PC-3 (cell line): Measurements from ENCODE around the gene GSTT2. TPM values are rescaled to one million over a fixed set of nuclear protein-coding genes. Genes with fewer than 3 reads are reported as not detected.
"Not testable (repeated sequence)": the region's sequence is repeated elsewhere in the genome, so short reads cannot be mapped to it uniquely, and the experiment has no call there.

ENCODE experiments used
- ATAC-seq: fragments of 200-7000 bp; cut with Tn5 transposase; 2 replicates; pipeline ENCODE4 v1.9.1; 2020; ENCODE audit warnings: mild to moderate bottlenecking, moderate library complexity
- BruUV-seq: library from RNA; stranded (reverse); fragments of 400-500 nt; replicated peaks from 2 replicates; lab custom pipeline; 2021; lab: Mats Ljungman, UMichigan
- CTCF ChIA-PET: fragments of 300-600 bp; sonication (Branson Sonifier 250); formaldehyde crosslinking; loops from one replicate; lab custom pipeline; 2022; ENCODE audit warnings: antibody characterized with exemption; lab: Charles Lee
- POLR2A ChIA-PET: fragments of 300-600 bp; sonication (Branson Sonifier 250); formaldehyde crosslinking; loops from one replicate; lab custom pipeline; 2022; ENCODE audit warnings: antibody characterized with exemption; ENCODE audit not compliant: unreplicated experiment; lab: Charles Lee
- DNase-seq: peaks from one replicate; pipeline ENCODE4 v3.0.0-alpha.2; 2015
- H2AFZ ChIP-seq: fragments of 300-600 bp; sonication (generic); 2 replicates; pipeline ENCODE4 v1.6.0; 2016; ENCODE audit warnings: antibody characterized with exemption, low read length
- H3F3A ChIP-seq: fragments of 300-600 bp; sonication (generic); one replicate; pipeline ENCODE4 v1.6.0; 2017; ENCODE audit warnings: antibody characterized with exemption, low read length, control low read depth, mild to moderate bottlenecking; ENCODE audit not compliant: unreplicated experiment
- H3K27ac ChIP-seq: fragments of 300-600 bp; sonication (generic); 2 replicates; pipeline ENCODE4 v1.5.1; 2016; ENCODE audit warnings: mild to moderate bottlenecking, low read length
- H3K27me3 ChIP-seq: fragments of 300-600 bp; sonication (generic); 2 replicates; pipeline ENCODE4 v1.6.1; 2016; ENCODE audit warnings: low read length, mixed read lengths
- H3K36me3 ChIP-seq: fragments of 300-600 bp; sonication (generic); 2 replicates; pipeline ENCODE4 v1.6.1; 2016; ENCODE audit warnings: low read depth, mixed run types, low read length, mixed read lengths
- H3K4me1 ChIP-seq: fragments of 300-600 bp; sonication (generic); 2 replicates; pipeline ENCODE4 v1.5.1; 2016; ENCODE audit warnings: low read length; ENCODE audit not compliant: insufficient read depth
- H3K4me2 ChIP-seq: fragments of 300-600 bp; sonication (generic); 2 replicates; pipeline ENCODE4 v1.6.0; 2016; ENCODE audit warnings: low read length
- H3K4me3 ChIP-seq: fragments of 300-600 bp; sonication (generic); 2 replicates; pipeline ENCODE4 v1.5.1; 2016; ENCODE audit warnings: mild to moderate bottlenecking, low read length, mixed read lengths
- H3K79me2 ChIP-seq: fragments of 300-600 bp; sonication (generic); 2 replicates; pipeline ENCODE4 v1.6.1; 2017; ENCODE audit warnings: low read length, mixed read lengths
- H3K9ac ChIP-seq: fragments of 300-600 bp; sonication (generic); 2 replicates; pipeline ENCODE4 v1.6.0; 2016; ENCODE audit warnings: mild to moderate bottlenecking, low read length
- H3K9me2 ChIP-seq: fragments of 300-600 bp; sonication (generic); replicated peaks from 2 replicates; pipeline ENCODE4 v1.6.1; 2016; ENCODE audit warnings: mixed run types, low read length, mixed read lengths
- H3K9me3 ChIP-seq: fragments of 300-600 bp; sonication (generic); 2 replicates; pipeline ENCODE4 v1.6.1; 2016; ENCODE audit warnings: low read length, mixed read lengths
- H4K20me1 ChIP-seq: fragments of 300-600 bp; sonication (generic); 2 replicates; pipeline ENCODE4 v1.6.1; 2016; ENCODE audit warnings: low read length, mixed read lengths
- intact Hi-C: fragments of 100-400 bp; cut with micrococcal nuclease; formaldehyde crosslinking; loops from 2 replicates; pipeline ENCODE4 v1.9.0; 2023
- total RNA-seq: library from RNA; depleted of rRNA; stranded (reverse); fragments of >200 nt; gene quantifications from 2 replicates; pipeline ENCODE4 v1.2.3, GENCODE V29; 2014

Gene GSTT2
- total RNA-seq, 1 experiment from 2014 or later, result not detected

DNA sequence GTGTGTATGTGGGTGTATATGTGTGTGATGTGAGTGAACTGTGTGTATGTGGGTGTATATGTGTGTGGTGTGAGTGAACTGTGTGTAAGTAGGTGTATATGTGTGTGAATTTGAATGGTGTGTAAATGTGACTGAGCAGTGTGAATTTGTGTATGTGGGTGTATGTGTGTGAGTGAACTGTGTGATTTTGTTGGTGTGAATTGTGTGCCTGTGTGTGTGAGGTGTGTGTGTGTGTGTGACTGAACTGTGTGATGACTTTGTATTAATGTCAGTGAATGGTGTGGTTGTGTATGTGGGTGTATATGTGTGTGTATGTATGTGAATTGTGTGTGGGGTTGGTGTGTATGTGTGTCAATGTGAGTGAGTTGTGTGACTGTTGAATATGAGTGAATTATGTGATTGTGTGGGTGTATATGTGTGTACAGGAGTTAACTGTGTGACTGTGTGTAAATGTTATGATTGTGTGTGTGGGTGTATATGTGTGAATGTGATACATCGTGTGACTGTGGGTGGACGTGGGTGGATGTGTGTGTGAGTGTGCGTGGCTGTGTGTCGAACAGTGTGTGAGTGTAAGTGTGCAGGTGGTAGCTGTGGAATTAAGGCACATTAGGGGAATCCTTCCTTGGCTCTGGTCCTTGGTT lies 6.7 kb downstream of the GSTT2 start:
- H3K27ac ChIP-seq, BruUV-seq, intact Hi-C loops, H3K27me3 ChIP-seq, H3F3A ChIP-seq, H3K9ac ChIP-seq, H3K4me2 ChIP-seq, H3K4me3 ChIP-seq, ATAC-seq, H4K20me1 ChIP-seq, H3K36me3 ChIP-seq, H2AFZ ChIP-seq, H3K79me2 ChIP-seq, H3K9me2 ChIP-seq, DNase-seq, POLR2A ChIA-PET, CTCF ChIA-PET, H3K4me1 ChIP-seq, H3K9me3 ChIP-seq: not testable (repeated sequence)

GRCh38 chr22:23989583-23990244 lies 9.8 kb downstream of the GSTT2 start:
- BruUV-seq, H3K27me3 ChIP-seq, H3K4me2 ChIP-seq, POLR2A ChIA-PET, DNase-seq, H3K9me3 ChIP-seq, H2AFZ ChIP-seq, H3K4me1 ChIP-seq, ATAC-seq, H3K27ac ChIP-seq, H3K36me3 ChIP-seq, H3F3A ChIP-seq, intact Hi-C loops, H3K4me3 ChIP-seq, CTCF ChIA-PET, H3K9ac ChIP-seq, H3K79me2 ChIP-seq, H3K9me2 ChIP-seq, H4K20me1 ChIP-seq: not testable (repeated sequence)

DNA sequence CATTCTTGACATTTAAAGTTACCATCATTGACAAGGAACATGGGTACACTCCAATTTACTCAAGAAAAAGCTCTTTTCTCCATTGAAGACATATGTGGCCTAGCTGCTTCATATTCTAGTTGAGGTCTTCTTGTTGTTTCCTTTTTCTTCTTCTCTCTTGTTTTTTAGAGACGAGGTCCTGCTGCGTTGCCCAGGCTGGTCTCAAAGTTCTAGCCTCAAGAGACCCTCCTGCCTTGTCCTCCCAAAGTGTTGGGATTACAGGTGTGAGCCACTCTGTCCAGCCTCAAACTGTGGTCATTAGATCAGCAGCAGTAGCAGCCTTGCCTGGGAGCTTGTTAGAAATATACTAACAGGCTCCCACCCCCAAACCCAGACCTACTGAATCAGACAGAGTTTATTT lies 13.1 kb downstream of the GSTT2 start:
- H3K4me3 ChIP-seq, H2AFZ ChIP-seq, CTCF ChIA-PET, intact Hi-C loops, H3K4me2 ChIP-seq, H3F3A ChIP-seq, ATAC-seq, H3K36me3 ChIP-seq, BruUV-seq, H3K27ac ChIP-seq, POLR2A ChIA-PET, H4K20me1 ChIP-seq, H3K79me2 ChIP-seq, H3K9me3 ChIP-seq, H3K9ac ChIP-seq, H3K27me3 ChIP-seq, H3K4me1 ChIP-seq, H3K9me2 ChIP-seq, DNase-seq: not testable (repeated sequence)

DNA sequence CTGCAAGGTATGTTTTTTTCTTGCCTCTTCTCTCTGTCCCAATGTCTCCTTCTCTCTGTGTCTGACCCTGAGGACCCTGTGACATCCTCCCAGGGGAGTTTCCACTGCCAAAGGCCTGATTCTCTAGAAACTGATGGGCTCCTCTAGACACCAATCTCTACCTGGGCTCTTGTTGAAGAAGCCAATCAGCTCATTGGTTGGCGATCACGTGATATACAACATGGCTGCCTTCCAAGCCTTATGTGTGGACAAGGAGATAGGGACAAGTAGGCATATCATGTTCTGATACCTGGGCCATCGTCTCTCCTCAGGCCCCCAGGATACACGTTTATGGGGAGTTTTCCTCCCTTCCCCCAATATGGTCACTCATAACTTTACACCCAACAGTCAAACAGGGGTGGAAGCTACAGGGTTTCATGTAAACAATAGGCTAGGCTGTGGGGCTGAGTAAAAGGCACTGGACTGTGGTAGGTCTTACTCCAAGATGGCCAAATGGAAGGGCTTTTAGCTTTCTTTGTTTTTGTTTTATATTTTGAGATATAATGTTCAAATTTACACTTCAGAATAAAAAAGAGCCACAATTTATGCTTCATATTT lies 13.7 kb downstream of the GSTT2 start:
- ATAC-seq, H3K9me2 ChIP-seq, H3F3A ChIP-seq, H3K27me3 ChIP-seq, DNase-seq, H3K79me2 ChIP-seq, BruUV-seq, POLR2A ChIA-PET, H3K9me3 ChIP-seq, CTCF ChIA-PET, H3K4me1 ChIP-seq, H2AFZ ChIP-seq, H3K27ac ChIP-seq, H3K36me3 ChIP-seq, H3K9ac ChIP-seq, intact Hi-C loops, H4K20me1 ChIP-seq, H3K4me2 ChIP-seq, H3K4me3 ChIP-seq: not testable (repeated sequence)
